Osteoblast (primary cell): Measurements from ENCODE around the gene CBX5. TPM values are rescaled to one million over a fixed set of nuclear protein-coding genes. Genes with fewer than 3 reads are reported as not detected.

Source experiments
- DNase-seq: peaks from one replicate; pipeline ENCODE4 v3.0.0; 2011; ENCODE audit warnings: low spot score, mixed read lengths; ENCODE audit not compliant: insufficient read length; ENCODE audit errors: missing footprints
- H2AFZ ChIP-seq: 2 replicates; pipeline ENCODE4 v1.6.0; 2011; ENCODE audit warnings: mild to moderate bottlenecking, low read length
- H3K27ac ChIP-seq: 2 replicates; pipeline ENCODE4 v1.5.1; 2011; ENCODE audit warnings: mild to moderate bottlenecking, low read depth, low read length, moderate library complexity
- H3K27me3 ChIP-seq: 2 replicates; pipeline ENCODE4 v1.6.0; 2012; ENCODE audit warnings: mild to moderate bottlenecking, control low read depth, inconsistent platforms, low read length, moderate library complexity; ENCODE audit not compliant: insufficient read depth
- H3K36me3 ChIP-seq: 2 replicates; pipeline ENCODE4 v1.5.1; 2011; ENCODE audit warnings: mild to moderate bottlenecking, low read length, control low read depth, moderate library complexity; ENCODE audit not compliant: insufficient read depth
- H3K4me1 ChIP-seq: 2 replicates; pipeline ENCODE4 v1.5.1; 2011; ENCODE audit warnings: mild to moderate bottlenecking, low read length, control low read depth, moderate library complexity; ENCODE audit not compliant: insufficient read depth
- H3K4me2 ChIP-seq: 2 replicates; pipeline ENCODE4 v1.6.0; 2011; ENCODE audit warnings: mild to moderate bottlenecking, low read length; ENCODE audit not compliant: insufficient read depth
- H3K4me3 ChIP-seq: fragments of 200-600 bp; sonication (generic); 3 replicates; pipeline ENCODE4 v1.5.1; 2012; ENCODE audit warnings: mild to moderate bottlenecking, low read length, inconsistent platforms; ENCODE audit not compliant: insufficient read depth
- H3K79me2 ChIP-seq: 2 replicates; pipeline ENCODE4 v1.6.0; 2012; ENCODE audit warnings: mild to moderate bottlenecking, low read length, control low read depth, inconsistent platforms; ENCODE audit not compliant: insufficient read depth
- H3K9me3 ChIP-seq: 2 replicates; pipeline ENCODE4 v1.5.1; 2011; ENCODE audit warnings: low read depth, low read length, control low read depth
- H4K20me1 ChIP-seq: 2 replicates; pipeline ENCODE4 v1.6.0; 2012; ENCODE audit warnings: mild to moderate bottlenecking, low read length, control low read depth; ENCODE audit not compliant: insufficient read depth
- total RNA-seq: library from RNA; depleted of rRNA; stranded (reverse); fragments of >200 nt; gene quantifications from 2 replicates; pipeline ENCODE4 v1.2.3, GENCODE V29; 2012
- TF ChIP-seq, protein P1 (sequence below): IDR thresholded peaks from 2 replicates; pipeline ENCODE4 v1.5.1; 2011; ENCODE audit warnings: mild to moderate bottlenecking, low read depth, low read length, moderate library complexity; ENCODE audit errors: extremely low read depth

The CBX5 gene
- total RNA-seq, 1 donor: 37.6 TPM

DNA sequence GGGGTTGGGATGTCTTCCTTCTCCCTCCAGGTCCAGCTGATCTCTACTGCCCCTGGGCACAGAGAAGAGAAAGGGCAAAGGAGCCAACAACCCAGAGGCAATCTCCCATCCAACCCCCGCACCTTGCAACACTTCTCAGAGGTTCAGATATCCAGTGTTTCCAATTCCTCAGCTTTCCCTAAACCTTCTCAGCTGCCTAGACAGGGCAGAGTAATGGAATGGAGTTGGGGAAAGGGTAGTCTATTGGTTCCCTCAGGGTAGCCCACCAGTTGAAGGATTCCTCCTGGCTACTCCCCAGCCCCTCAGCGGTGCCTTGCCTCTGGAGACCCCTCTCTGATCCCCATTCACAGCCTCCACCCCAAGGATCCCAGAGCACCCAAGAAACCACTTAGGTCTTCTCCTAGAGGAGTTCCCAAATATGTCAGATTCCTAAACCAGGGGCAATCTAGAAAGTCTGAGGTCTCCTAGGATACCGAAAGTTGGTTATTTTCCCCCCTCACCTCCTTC, 20.4 kb upstream of the CBX5 start:
- peaks cover 17% of the 10 kb centered on the region for H3K27me3 ChIP-seq
- no peak overlapping the region for H3K27ac ChIP-seq
- H3K36me3 ChIP-seq: no peaks in the 10 kb centered on the region
- no peaks in the 10 kb centered on the region for H3K9me3 ChIP-seq
- H3K4me2 ChIP-seq: peak overlapping the region; percentile 81
- peaks cover 3% of the 10 kb centered on the region for H4K20me1 ChIP-seq
- no peaks in the 10 kb centered on the region for H3K79me2 ChIP-seq
- no peak overlapping the region for H2AFZ ChIP-seq
- H3K4me1 ChIP-seq: peaks cover 29% of the 10 kb centered on the region
- H3K4me3 ChIP-seq: peak overlapping the region; percentile 67
- peak; percentile 78 for DNase-seq
- TF ChIP-seq, protein P1, sequence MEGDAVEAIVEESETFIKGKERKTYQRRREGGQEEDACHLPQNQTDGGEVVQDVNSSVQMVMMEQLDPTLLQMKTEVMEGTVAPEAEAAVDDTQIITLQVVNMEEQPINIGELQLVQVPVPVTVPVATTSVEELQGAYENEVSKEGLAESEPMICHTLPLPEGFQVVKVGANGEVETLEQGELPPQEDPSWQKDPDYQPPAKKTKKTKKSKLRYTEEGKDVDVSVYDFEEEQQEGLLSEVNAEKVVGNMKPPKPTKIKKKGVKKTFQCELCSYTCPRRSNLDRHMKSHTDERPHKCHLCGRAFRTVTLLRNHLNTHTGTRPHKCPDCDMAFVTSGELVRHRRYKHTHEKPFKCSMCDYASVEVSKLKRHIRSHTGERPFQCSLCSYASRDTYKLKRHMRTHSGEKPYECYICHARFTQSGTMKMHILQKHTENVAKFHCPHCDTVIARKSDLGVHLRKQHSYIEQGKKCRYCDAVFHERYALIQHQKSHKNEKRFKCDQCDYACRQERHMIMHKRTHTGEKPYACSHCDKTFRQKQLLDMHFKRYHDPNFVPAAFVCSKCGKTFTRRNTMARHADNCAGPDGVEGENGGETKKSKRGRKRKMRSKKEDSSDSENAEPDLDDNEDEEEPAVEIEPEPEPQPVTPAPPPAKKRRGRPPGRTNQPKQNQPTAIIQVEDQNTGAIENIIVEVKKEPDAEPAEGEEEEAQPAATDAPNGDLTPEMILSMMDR: no peak

DNA sequence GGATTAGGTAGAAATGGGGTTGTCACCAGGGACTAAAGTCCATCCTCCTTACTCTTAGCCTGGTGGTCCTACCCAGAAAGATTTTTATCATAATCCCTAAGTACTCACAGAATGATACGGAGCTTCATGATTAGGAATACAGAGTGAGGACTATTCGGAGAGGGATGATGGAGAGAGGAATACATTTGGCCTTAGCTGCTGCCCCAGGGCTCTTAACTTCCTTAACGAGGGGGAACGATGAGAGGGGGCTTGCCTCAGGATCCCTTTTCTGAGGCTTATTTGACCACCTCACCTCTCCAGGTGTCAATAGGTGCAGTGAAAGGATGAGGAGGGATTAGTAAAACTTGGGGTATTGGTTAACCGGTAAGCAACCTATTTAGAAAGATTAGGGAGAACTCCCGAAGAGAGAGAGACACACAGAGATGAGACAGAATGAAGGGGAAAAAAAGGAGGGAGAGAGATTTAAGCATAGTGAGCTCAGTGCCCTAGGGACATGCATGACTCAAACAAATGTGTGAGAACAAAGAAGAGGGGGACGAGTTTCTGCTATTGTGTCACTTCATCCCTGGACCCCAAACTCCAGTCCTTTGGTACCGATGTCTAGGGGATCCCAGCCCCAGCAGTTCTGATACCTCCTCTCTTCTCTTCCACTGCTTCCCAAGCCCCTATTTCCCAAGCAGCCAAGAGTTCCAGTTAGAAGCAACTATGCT, 19.7 kb upstream of the CBX5 start:
- Histone ChIP-seq H3K79me2 (no peaks in the 10 kb centered on the region), H3K36me3 (no peaks in the 10 kb centered on the region), H4K20me1 (peaks cover 3% of the 10 kb centered on the region), H3K27ac (no peak overlapping the region), H3K4me3 (peak overlapping the region; percentile 67), H3K9me3 (no peaks in the 10 kb centered on the region), H3K27me3 (peaks cover 17% of the 10 kb centered on the region), H3K4me2 (peak overlapping the region; percentile 81), H3K4me1 (peaks cover 27% of the 10 kb centered on the region), H2AFZ (no peak overlapping the region)
- DNase-seq: peak; percentile 92
- TF ChIP-seq, protein P1: no peak

DNA sequence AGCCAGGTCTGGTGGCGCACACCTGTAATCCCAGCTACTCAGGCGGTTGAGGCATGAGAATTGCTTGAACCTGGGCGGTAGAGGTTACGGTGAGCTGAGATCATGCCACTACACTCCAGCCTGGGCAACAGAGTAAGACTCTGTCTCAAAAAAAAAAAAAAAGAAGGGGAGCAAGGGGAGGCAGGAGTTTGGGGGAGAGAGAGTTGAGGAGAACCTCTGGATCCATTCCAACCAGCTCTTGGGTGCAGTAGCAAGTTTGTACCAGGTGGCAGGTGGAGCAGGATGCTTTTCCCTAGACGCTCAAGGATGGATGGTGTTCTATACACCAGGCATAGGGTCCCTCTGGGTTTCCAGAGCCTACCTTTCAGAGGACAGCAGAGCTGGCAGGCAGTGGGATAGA, 19.0 kb upstream of the CBX5 start:
- peak; percentile 67 for DNase-seq
- Histone ChIP-seq H3K9me3 (no peaks in the 10 kb centered on the region), H3K4me1 (peaks cover 20% of the 10 kb centered on the region)

More for the DNA sequence above, 19.0 kb upstream of the CBX5 start:
- Histone ChIP-seq H3K27me3 (peaks cover 17% of the 10 kb centered on the region), H2AFZ (no peak overlapping the region), H3K4me3 (no peak overlapping the region), H4K20me1 (peaks cover 3% of the 10 kb centered on the region), H3K79me2 (no peaks in the 10 kb centered on the region), H3K27ac (no peak overlapping the region), H3K4me2 (no peak overlapping the region), H3K36me3 (no peaks in the 10 kb centered on the region)
- TF ChIP-seq, protein P1: no peak
